HG02943 (cell line): ENCODE results near the gene PLA2G2F.

Experiments
- ATAC-seq: cut with Tn5 transposase; IDR thresholded peaks from one replicate; pipeline ENCODE4 v1.9.1; 2021; ENCODE audit warnings: mild to moderate bottlenecking, low read depth, moderate library complexity; ENCODE audit not compliant: unreplicated experiment

PLA2G2F gene

DNA sequence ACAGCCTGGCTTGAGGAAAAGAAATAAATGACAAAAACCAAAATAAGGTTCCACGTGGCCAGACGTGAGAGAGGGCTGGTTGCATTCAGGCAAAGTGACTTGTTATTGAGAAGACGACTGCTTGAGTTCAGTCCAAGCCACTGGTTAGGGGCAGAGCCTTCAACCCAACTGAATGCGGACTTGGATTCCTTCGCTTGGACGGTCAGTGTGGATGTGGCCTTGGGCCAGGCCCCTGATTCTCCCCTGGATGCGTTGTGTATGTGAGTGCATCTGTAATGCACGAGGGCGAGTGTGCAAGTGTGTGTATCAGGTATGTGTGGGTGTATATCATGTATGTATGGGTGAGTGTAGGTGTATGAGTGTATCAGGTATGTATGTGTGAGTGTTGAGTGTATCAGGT, 1.9 kb downstream of the PLA2G2F start:
- ATAC-seq = no peak

DNA sequence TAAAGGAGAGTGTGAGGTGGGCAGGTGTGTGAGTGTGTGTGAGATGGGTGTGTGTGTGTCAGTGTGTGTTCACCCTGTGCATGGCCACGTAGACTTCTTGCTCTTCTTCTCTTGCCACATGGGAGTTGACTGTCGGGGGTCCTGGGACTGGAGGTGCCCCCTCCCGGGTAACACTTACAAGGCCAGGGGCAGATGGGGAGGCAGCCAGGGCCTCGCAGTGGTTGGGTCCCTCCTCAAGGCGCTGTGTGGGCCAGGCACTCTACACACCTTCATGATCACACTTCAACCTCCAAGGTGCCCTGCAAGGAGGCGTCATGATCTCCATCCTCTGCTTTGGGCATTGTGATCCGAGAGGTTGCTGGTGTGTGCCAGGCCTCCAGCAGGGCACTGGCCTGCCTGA, 2.3 kb downstream of the PLA2G2F start:
- no peak for ATAC-seq

DNA sequence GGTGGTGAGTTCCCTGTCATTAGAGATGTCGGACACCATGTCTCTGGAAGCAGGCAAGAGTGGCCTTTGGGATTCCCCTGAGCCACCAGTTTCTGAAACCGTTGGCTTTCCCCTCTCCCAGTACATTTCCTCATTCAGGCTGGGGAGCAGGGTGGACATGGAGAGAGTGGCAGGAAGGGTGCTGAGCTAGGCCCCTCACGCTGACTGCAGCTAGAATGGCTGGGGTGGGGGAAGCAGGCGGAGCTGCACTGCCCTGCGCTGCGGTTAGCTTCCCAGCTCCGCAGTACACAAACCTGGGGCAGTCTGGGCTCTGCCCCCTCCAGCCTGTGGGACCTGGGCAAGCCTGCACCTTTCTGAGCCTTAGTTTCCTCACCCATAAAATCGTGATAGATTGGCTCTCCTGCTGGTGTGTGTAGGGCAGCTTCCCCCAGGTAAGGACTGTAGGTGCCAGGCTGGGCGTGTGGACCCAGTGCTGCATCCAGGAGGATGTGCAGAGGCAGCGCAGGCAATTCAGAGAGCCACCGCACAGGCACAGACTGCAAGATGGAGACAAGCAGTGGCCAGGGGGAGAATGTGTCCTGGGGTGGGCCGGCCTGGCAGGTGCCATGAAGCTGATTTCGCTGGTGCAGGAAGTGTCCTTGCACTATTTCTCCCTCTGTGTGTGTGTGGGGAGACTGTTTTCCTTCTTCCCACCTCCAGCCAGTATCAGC, 3.0 kb downstream of the PLA2G2F start:
- no peak for ATAC-seq

DNA sequence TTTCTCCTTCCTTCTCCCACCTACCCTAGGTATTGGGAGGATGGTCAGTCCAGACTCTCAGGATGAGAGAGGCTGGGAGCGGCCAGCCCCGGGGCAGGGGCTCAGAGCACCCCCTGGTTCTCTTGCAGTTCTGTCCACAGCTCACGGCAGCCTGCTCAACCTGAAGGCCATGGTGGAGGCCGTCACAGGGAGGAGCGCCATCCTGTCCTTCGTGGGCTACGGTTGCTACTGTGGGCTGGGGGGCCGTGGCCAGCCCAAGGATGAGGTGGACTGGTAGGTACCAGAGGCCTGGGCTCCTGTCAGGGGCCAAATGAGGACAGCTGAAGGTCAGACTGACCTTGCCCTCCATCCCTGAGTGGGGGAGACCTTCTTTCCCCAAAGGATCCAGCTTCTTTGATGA, 4.2 kb downstream of the PLA2G2F start:
- ATAC-seq = no peak

DNA sequence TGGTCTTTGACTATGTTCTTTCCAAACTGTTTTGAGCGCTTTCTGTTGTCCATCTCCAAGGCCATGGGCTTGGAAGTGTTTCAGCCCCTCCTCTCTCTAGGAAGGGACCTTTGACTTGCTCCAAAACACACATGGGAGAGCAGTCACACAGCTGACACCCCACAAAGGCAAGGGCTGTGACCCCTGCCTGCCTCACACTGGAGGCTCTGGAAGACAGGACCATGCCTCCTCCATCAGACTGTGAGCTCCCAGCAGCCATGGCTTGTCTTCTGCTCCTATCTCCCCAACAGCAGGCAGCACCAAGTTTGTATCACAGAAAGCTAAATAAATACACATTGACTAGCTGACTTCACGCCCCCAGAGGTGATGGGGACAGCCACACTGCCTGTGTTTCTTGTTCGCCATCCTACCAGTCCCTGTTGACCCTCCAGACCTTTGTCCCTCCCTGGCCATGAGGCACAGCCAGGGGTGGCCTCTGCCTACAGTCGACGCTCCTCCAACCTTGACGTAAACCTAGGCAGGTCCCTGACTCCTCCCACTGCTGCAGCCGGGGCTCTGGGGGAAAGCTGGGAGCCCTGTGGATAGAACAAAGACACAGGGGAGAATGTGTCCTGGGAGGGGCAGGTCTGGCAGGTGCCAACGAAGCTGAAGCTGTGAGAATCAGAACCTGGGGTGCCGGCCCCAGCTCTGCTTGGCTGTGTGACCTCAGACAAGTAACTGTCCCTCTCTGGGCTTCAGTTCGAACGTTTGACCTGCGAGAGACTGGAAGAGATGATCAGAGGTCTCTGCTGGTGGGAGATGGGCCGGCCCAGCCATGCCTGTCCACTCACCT, 4.8 kb downstream of the PLA2G2F start:
- ATAC-seq = no peak

DNA sequence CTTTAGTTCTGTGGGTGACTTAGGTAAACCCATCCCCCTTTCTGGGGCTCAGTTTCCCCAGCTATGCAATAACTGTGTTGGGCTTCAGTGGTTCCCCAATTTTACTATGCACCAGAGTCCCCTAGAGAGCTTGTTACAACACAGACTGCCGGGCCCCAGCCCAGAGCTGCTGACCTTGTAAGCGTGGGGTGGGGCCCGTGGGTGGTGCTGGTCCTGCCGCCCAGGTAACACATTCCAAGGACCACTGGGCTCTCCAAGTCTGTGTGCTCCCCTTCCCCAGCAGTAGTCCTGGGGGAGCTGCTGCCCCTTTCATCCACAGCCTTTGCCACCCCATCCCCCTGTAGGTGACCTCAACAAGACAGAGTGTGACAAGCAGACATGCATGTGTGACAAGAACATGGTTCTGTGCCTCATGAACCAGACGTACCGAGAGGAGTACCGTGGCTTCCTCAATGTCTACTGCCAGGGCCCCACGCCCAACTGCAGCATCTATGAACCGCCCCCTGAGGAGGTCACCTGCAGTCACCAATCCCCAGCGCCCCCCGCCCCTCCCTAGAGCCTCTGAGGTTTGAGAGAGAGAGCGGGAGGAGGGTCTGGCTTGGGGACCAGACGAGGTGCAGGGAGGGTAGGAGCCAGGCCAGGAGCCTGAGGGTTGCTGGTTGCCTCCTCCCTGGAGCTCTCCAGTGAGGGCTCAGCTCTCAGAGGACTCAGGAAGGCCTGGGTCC, 8.9 kb downstream of the PLA2G2F start:
- ATAC-seq = no peak

DNA sequence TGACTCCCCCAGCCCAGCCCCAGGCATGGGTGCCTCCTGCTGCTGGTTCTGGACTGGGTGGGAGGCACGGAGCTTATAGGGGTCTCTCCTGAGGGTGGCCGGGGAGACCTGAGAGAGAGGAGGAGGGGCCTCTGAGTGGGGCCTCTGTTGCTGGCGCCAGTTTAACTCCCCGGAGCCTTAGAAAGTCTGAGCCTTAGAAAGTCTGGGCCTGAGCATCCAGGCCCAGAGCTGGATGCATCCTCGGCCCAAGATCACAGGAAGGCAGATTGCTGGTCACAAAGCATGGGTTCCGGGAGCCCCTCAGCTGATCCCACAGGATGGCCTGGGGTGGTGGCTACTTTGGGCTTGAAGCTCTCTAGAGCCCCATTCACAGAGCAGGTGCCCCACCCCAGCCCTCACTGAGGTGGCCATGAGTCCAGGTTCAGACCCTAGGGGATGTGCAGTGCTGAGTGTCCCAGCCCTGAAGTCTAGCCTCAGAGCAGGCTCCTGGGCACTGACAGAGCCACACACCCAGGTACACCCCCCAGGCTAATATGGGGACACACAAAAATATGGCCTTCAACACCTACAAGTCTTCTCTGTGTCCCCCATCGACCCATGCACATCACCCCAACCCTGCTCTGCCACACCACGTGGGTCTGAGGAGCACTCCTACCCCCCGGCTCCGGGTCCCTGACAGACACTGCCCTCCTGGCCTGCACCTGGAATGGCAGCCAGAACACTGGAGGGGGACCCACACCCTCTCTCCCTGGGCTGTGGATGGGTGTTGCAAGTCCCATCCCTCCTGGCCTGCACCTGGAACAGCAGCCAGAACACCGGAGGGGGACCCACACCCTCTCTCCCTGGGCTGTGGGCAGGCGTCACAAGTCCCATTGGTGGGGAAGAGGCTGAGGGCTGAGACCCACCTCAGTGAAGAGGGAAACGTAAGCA, 9.7 kb downstream of the PLA2G2F start:
- no peak for ATAC-seq

DNA sequence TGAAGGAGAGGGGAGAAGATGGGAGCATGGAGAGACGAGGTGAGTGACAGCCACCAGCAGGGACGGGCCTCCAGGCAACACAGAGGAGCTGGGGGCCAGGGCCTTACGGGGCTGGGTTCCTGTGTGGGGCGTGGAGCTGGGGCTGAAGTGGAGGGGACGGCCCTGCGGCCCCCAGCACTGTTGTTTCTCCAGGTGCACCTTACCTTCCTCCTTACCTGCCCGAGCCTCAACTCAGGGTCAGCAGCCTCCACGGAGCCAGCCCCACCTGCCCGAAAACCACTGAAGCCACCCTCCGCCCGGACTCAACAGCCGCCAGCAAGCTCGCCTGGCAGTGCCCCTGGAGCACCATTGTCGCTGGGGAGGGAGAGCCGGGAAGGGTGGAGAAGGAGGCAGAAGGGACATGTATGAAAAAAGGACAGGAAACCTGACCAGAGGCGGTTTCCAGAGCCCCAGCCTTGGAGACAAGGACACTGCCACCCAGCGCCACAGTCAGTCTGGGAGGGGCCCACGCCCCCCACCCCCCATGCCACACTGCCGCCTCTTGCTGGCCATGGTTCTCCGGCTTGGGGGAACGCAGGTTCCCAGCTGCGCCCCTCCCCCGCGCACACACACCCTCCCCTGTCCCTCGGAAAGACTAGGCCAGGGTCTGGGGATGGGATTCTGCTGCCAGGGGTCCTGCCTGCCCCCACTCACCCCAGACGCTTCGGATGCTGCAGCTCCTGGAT, 10.6 kb downstream of the PLA2G2F start:
- no peak for ATAC-seq

DNA sequence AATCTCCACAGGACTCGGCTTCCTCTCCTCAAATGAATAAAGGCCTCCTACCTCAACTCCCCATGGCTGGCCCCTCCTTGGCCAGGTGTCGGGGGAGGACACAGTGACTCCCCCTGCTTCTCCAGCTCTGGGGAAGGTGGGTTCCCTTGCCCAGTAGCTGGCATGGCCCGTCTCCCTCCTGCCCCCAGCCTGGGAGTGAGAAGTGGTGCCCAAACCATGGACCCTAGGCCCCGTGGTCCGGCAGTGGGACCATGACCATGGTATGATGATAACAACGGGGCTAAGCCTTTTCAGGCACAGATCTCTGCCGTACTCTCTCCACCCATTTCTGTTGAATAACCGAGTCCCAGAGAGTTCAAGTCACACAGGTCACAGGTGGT, 11.2 kb downstream of the PLA2G2F start:
- no peak for ATAC-seq

DNA sequence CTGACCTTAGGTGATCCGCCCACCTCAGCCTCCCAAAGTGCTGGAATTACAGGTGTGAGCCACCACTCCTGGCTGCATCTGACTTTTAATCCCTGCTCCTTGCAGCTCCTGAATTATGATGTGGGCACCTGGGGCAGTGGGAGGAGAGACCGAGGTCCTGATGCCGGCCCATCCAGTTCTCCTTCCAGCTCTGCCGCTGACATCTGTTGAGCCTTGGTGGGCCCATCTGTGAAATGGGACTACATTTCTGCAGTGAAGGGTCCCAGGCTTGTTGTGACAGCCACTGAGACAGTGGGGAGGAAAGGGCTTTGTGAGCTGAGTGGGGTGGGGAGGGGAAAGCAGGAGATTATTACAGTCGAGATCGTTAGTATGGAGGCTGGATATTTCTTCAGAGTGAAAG, 11.8 kb downstream of the PLA2G2F start:
- ATAC-seq = no peak

DNA sequence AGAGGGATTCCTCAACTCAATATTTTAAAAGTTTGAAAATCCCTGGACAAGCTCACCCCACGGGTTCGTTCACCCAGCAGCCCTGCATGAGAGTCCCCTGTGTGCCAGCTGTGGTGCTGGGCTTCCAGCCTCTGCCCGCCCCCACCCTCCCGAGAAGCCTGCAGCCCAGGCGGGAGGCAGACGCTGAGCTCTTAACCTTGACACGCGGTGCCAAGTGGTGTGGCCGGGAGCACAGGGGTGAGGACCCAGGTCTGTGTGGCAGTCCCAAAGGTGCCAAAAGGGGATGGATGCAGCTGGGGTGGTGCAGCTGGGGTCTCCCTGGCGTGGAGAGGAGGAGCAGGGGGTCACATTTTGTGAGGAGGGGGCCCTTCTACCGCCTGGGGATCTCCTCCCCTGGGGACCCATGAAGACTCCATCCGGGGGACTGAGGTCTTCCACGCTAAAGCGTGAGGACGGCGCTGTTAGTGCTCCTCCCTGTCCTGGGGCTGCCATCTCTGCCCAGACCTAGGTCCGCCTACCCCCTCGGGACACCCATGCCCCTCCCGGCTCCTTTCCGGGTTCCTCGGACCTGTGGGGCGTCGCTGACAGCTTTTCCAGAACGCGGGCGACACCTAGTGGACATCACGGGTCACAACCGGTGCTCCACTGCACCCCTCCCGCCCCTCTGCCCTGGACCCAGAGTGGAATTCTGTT, 12.9 kb downstream of the PLA2G2F start:
- ATAC-seq = peak; percentile 63

DNA sequence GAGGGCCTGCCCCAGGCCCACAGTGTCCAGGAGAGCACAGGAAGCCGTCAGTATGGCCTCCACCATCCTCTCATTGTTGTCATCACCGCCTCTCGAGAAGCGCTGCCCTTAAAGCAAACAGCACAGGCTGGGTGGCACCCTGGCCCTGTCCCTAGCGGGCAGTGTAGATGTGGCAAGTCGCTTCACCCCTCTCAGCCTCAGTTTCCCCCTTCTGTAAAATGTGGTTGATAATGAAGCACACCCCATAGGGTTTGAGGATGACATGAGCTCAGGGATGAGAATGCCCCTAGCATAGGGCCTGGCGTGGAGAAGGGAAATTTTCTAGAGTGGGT, 13.4 kb downstream of the PLA2G2F start:
- ATAC-seq = no peak

DNA sequence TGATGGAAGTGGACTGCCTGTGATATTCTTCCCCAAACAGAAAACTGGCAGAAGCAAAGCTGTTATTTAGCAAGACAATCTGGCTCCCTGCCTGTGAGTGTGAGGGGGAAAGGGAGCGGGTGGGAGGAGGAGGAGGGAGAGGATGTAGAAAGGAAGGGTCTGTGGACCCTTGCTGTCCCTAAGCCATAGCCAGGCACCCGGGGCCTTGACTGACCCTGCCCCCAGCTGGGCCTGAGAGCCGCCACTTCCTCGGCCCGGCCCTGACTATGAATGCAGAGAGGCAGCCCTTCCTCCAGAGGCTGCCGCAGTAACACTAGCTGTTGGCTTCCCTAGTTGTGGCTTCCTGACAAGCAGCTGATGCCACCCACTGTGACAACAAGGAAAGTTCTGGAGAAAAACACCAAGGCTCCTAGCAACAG, 13.9 kb downstream of the PLA2G2F start:
- no peak for ATAC-seq

DNA sequence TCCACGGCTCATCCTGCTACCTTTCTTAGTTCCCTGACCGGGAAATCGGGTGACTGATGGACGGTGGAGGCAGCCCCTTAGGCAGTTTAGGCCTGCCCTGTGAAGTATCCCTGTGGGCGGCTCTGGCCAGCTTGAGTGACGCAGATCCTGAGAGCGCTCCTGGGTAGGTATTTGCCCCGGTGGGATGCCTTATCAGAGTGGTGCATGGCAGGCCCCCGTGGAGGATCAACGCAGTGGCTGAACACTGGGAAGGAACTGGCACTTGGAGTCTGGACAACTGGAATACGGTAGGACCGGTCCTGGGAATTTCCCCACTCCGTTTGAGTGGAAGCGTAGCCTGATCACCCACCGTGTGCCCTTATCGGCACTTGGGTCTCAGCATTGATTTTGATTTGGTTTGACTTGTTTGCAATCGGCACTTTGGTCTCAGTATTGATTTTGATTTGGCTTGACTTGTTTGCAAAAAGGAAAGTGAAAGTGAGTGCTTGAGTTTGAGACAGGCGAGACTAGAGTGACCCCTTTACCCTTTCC, 15.2 kb downstream of the PLA2G2F start:
- ATAC-seq = no peak

DNA sequence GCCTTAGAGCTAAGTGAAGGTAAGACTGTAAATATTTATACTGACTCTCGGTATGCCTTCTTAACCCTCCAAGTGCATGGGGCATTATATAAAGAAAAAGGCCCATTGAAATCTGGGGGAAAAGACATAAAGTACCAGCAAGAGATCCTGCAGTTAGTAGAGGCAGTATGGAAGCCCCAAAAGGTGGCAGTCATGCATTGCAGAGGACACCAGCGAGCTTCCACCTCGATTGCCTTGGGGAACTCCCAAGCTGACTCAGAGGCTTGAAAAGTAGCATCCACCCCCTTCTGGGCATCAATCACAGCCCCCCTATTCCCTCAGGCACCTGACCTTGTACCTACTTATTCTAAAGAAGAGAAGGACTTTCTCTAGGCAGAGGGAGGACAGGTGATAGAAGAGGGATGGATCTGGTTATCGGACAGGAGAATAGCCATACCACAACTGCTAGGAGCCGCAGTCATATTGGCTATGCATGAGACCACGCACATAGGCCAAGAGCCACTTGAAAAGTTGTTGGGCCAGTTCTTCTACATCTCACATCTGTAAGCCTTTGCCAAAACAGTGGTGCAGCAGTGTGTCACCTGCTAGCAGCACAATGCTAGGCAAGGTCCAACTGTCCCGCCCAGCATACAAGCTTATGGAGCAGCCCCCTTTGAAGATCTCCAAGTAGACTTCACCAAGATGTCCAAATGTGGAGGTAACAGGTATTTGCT, 19.4 kb downstream of the PLA2G2F start:
- no peak for ATAC-seq

DNA sequence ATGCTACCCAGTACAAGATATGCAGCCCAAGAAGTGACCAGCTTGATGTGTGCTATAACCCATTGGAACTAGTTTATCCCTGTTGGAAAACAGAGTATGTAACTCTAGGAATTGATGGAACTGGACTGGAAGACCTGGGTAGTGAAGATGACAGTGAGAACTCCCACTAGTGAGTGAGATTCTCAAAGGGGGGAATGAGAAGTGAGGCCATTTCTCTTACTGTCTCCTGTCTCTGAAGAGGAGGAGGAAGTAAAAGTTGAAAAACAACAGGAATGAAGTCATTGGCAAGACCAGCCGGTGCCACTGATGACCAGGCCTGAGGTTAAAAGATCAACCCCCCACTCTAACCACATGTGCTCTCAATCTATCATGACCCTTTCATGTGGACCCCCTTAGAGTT, 20.9 kb downstream of the PLA2G2F start:
- ATAC-seq = no peak

DNA sequence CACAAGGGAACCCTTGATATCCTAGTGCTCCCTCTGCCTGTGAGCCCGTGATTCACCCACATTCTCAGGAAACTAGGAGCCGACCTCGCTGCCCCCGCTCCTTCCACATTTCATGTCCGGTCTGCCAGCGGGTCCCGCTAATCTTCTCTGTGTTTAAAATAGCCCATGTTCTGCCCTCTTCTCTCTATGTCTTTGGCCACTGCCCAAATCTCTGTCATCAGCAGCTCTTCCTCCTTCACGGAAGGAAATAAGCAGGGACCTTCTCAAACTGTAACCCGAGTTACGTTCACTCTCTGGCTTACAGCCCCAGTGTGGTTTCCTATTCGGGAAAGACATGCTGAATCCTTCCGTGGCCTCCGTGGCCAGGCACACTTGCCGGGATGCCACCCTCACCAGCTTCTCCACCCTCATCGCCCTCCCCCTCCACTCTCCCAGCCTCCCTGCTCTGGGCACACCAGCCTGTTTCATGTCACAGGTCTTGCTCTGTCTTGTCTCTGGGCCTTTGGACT, 25.6 kb downstream of the PLA2G2F start:
- ATAC-seq = no peak

DNA sequence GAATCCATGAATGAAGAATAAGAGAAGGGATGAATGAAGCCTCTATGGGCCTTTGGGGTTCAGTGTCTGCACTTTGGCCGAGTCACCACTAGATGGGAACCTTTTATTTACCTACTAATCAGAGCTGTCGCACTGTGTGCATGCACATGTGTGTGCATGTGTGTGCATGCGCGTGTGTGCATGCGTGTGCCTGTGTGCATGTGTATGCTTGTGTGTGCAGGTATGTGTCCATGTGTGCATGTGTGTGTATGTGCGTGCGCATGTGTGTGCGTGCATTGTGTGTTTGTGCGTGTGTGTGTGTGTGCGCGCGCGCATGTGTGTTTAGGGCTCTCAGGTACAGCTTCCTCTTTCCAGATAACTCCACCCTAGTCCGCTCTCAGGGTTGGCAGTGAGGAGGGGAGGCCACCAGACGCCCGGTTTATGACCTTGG, 26.4 kb downstream of the PLA2G2F start:
- no peak for ATAC-seq
